WI38 (cell line): ENCODE measurements around the gene SLC44A4.

Experiments
- H3K4me3 ChIP-seq: 2 replicates; pipeline ENCODE4 v1.5.1; 2011; ENCODE audit warnings: low read depth, mild to moderate bottlenecking, control low read depth, low read length
- TF ChIP-seq, protein P1 (sequence below): IDR thresholded peaks from 2 replicates; pipeline ENCODE4 v1.5.1; 2012; ENCODE audit warnings: low read depth, mild to moderate bottlenecking, control low read depth, low read length

The SLC44A4 gene

DNA sequence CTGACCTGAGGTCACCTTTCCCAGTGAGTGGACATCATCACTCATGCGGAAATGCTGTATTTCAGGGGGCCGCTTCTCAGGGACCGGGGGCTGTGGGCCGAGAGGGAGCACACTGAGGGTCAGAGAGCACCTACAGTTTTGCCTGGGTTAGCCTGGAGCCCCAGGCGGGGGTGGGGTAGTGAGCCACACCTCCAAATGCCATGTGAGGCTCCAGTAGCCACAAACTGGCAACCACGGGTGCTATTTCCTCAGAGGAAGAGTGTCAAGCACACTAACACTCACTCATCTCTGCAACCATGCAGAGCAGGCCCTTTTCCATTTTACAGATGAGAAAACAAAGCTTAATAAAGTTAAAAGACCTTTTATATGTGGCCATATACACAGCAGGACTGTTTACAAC lies 14.0 kb upstream of the SLC44A4 start:
- H3K4me3 ChIP-seq = no peak overlapping the region
- TF ChIP-seq, protein P1, sequence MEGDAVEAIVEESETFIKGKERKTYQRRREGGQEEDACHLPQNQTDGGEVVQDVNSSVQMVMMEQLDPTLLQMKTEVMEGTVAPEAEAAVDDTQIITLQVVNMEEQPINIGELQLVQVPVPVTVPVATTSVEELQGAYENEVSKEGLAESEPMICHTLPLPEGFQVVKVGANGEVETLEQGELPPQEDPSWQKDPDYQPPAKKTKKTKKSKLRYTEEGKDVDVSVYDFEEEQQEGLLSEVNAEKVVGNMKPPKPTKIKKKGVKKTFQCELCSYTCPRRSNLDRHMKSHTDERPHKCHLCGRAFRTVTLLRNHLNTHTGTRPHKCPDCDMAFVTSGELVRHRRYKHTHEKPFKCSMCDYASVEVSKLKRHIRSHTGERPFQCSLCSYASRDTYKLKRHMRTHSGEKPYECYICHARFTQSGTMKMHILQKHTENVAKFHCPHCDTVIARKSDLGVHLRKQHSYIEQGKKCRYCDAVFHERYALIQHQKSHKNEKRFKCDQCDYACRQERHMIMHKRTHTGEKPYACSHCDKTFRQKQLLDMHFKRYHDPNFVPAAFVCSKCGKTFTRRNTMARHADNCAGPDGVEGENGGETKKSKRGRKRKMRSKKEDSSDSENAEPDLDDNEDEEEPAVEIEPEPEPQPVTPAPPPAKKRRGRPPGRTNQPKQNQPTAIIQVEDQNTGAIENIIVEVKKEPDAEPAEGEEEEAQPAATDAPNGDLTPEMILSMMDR = no peak

DNA sequence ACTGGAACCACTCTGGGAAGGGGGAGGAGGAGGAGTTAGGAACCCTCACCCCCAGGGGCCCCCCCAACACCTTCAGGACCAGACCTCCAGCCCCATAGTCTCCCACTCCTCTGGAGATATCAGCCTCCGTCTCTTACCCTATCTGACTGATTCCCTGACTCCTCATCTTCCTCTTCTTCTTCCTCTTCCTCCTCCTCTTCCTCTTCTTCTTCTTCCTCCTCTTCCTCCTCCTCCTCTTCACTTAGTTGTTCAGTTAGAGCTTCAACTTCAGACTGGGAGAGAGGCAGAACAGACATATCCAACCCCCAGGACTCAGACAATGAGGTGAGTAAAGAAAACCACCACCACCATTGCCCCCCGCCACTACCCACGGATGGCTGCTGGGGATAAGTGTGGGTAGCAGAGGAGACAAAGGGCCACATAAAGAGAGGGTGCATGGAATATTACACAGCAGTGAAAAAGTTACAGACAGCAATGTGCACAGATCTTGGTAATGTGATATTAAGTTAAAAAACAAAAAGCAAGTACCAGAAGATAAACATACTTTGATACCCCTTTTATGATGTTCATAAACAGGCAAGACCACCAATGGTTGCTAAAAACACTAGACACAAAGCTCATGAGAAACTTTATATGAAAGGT lies 10.7 kb upstream of the SLC44A4 start:
- TF ChIP-seq, protein P1 = no peak
- no peak overlapping the region for H3K4me3 ChIP-seq

DNA sequence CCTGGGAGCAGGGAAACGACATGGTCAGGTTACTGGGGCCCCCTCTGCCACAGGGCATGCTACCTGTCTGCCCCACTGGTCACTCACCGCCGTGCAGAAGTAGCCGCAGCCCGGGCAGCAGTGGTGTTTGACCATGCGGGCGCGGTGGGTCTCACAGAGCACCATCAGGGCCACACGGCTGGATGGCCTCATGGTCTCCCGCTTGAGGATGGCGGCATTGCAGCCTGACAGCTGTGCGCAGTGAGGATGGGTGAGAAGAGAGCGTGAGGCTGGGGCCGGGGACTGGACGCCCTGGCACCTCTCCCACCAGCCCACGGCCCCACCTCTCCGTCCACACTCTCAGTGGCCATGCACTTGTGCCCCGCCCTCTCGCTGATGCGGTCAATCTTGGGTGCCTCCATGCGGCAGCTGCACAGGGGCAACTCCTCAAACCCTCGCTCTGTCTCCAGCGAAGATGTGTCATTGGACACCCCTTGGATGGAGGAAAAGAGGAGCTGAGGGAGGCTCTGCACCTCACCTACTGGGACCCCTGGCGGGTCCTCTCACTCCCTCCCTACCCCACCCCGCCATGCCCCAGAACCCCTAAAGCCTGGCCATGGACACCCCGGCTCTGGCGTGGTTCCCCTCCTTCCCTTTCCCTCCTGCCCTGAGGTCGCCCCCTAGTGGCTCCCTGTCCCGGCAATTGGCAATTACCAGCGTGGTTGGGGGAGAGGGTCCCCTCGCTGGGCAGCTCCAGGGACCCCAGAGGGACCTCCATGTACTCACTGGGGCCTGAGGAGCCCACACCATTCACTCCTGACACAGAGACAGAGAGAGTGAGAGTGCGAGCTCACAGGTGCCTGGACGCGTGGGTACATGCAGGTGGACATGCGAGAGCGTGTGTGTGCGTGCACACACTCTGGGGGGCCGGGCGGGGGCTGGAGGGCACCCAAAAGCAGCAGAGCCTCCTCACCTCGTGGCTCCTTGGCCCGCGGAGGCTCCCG lies 9.8 kb upstream of the SLC44A4 start:
- TF ChIP-seq, protein P1 = peak; percentile 68
- no peak overlapping the region for H3K4me3 ChIP-seq

DNA sequence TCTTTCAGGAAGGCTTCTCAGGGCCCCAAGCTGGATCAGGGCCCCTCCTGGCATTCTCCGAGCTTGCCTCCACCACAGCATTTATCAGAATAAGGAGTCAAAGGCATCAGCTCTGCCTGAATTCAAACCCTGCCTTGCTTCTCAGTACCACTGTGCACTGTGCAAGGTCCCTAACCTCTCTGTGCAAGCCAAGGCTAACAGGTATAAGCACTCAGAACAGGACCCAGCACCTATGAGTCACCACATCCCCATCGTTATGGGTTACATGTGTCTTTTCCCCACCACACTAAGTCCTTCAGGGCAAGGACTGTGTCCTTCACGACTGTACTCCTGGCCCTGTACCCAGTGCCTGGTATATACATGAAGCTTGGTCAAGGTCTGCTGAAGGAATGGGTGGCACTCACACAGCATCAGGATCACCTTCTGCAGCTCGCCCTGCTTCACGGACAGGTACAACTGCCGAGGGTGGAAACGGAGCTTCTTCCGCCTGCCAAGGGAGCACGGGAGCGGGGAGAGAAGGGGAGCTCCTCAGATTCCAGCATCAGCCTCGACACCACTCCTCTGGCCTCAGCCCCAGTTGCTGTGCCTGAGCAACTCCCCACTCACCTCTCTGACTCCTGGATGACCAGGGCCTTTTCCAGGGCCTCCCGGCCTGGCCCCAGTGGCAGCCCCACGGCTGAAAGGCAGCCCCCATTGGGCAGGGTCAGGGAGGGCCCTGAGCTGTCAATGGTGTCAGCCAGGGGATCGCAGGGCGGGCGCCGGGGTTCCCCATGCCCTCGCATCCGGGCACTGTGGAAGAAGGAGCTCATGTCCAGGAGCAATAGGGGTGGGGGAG lies 8.6 kb upstream of the SLC44A4 start:
- TF ChIP-seq, protein P1 = no peak
- H3K4me3 ChIP-seq = no peak overlapping the region

DNA sequence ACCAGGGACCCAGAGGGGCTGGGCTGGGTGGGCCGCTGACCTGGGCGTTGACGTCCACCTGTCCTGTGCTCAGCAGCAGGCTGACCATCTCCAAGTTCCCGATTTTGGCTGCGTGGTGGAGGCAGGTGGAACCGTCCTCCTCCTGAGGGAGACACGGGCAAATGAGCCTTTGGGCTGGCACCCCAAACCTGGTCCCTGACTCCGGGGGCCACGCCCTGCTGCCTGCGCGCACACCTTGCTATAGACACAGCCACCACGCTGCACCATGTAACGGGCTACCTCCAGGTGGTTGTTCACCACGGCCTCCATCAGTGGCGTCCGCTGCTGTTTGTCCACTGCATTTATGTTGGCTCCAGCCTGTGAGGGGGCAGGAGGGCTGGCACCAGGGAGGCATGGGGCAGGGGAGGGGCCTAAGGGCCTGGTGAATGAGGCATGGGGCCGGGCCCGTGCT lies 7.8 kb upstream of the SLC44A4 start:
- TF ChIP-seq, protein P1 = no peak
- H3K4me3 ChIP-seq = no peak overlapping the region

DNA sequence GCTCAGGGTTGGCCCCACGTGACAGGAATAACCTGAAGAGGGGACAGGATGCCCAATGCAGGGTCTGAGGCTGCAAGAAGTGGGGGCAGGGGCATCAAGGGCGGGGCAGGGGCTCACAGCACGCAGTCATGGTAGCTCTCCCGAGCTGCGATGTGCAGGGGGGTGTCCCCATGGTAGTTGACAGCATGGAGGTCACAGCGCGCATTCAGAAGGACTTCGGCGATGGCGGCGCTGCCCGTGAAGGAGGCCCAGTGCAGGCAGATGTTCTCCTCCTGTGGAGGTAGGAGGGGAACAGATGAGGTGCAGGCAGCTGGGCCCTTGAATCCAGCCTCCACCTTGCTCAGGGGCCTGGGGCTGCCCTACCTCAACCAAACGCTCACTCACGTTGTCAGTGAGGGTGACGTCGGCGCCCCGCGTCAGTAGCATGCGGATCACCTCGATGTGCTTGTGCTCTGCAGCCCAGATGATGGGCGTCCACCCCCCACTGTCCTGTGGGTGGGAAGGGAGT lies 5.8 kb upstream of the SLC44A4 start:
- TF ChIP-seq, protein P1 = no peak
- H3K4me3 ChIP-seq = no peak overlapping the region
